HG02885 (cell line): ENCODE data around the gene PHACTR4.
"Not testable (repeated sequence)": the region's sequence is repeated elsewhere in the genome, so short reads cannot be mapped to it uniquely, and the experiment has no call there.

ENCODE experiments used
- ATAC-seq: cut with Tn5 transposase; IDR thresholded peaks from one replicate; pipeline ENCODE4 v1.9.1; 2021; ENCODE audit warnings: mild to moderate bottlenecking; ENCODE audit not compliant: unreplicated experiment, poor library complexity

Gene PHACTR4

GRCh38 chr1:28482138-28482537 is 112.6 kb downstream of the PHACTR4 start:
- ATAC-seq, result no peak

GRCh38 chr1:28482702-28483101 is 113.2 kb downstream of the PHACTR4 start:
- no peak for ATAC-seq

GRCh38 chr1:28494737-28495136 is 125.2 kb downstream of the PHACTR4 start:
- no peak for ATAC-seq

GRCh38 chr1:28499553-28499952 is 130.0 kb downstream of the PHACTR4 start:
- no peak for ATAC-seq

- no peak for ATAC-seq
Measured at GRCh38 chr1:28501925-28502324, 132.4 kb downstream of the PHACTR4 start.

GRCh38 chr1:28503117-28503516 is 133.6 kb downstream of the PHACTR4 start:
- ATAC-seq, result no peak

- peak; percentile 81 for ATAC-seq
Measured at GRCh38 chr1:28505406-28506187, 136.1 kb downstream of the PHACTR4 start, which contains the start of gene RCC1. TSS of gene RCC1 (plus strand) at chr1:28506043. CDS start at chr1:28529867, 23,824 bp downstream.

GRCh38 chr1:28506907-28507246 is 137.3 kb downstream of the PHACTR4 start:
- no peak for ATAC-seq

- no peak for ATAC-seq
Measured at GRCh38 chr1:28507247-28507645, 137.7 kb downstream of the PHACTR4 start.

GRCh38 chr1:28507646-28508434 is 138.3 kb downstream of the PHACTR4 start:
- ATAC-seq, result no peak

- no peak for ATAC-seq
Measured at GRCh38 chr1:28508435-28508754, 138.9 kb downstream of the PHACTR4 start.

- ATAC-seq, result no peak
Measured at GRCh38 chr1:28509705-28510272, 140.2 kb downstream of the PHACTR4 start.

- ATAC-seq, result no peak
Measured at GRCh38 chr1:28510273-28510969, 140.9 kb downstream of the PHACTR4 start.

GRCh38 chr1:28510970-28511440 is 141.5 kb downstream of the PHACTR4 start:
- ATAC-seq, result no peak

- ATAC-seq, result no peak
Measured at GRCh38 chr1:28512058-28512611, 142.6 kb downstream of the PHACTR4 start.

GRCh38 chr1:28514445-28514933 is 144.9 kb downstream of the PHACTR4 start:
- ATAC-seq, result not testable (repeated sequence)

GRCh38 chr1:28516518-28516956 is 147.0 kb downstream of the PHACTR4 start:
- ATAC-seq, result no peak

- ATAC-seq, result no peak
Measured at GRCh38 chr1:28517649-28517999, 148.1 kb downstream of the PHACTR4 start.

GRCh38 chr1:28518000-28518744 is 148.6 kb downstream of the PHACTR4 start:
- peak; percentile 85 for ATAC-seq
